ENCODE results near the gene COL27A1.

DNA sequence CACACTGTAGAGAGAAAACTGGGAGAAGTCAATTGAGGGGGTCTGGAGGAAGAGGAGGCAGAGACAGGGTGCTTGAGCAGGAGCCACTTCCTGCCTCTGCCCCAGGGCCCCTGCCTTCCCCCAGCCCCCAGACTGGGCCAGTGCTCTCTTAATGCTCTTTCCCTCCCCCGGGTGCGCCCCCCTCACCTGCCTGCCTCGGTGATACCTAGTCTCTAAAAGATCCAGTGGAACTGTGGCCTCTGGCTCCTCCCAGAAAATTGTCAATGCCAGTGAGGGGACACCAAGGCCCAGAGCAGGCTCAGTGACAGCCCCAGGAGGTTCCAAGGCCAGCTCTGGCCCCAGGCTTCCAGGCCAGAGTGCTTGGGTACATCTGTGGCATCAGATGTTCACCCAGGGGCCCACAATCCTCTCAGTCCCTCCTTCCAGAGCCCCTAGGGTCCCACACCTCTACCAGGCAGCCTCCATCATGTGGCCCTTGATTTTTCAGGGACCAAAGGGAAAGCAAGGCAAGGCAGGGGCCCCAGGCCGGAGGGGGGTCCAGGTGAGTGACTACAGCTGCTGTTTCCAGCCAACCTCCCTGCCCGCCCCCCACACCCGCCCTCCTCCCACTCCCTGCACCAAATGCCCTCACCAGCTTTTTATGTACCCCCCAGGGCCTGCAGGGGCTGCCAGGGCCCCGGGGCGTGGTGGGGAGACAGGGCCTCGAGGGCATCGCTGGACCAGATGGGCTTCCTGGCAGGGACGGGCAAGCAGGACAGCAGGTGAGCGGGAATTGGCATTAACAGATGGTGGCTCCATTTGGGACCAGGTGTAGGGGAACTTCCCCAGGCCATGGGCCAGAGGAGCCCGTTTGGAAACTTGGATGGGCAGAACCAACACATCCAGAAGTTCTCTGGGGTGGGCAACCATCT is 134.5 kb downstream of the COL27A1 start:
- TF ChIP-seq, protein P1, sequence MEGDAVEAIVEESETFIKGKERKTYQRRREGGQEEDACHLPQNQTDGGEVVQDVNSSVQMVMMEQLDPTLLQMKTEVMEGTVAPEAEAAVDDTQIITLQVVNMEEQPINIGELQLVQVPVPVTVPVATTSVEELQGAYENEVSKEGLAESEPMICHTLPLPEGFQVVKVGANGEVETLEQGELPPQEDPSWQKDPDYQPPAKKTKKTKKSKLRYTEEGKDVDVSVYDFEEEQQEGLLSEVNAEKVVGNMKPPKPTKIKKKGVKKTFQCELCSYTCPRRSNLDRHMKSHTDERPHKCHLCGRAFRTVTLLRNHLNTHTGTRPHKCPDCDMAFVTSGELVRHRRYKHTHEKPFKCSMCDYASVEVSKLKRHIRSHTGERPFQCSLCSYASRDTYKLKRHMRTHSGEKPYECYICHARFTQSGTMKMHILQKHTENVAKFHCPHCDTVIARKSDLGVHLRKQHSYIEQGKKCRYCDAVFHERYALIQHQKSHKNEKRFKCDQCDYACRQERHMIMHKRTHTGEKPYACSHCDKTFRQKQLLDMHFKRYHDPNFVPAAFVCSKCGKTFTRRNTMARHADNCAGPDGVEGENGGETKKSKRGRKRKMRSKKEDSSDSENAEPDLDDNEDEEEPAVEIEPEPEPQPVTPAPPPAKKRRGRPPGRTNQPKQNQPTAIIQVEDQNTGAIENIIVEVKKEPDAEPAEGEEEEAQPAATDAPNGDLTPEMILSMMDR (IDR thresholded peaks at IDR 0.05) = no peak
- no peak for TF ChIP-seq POLR2A (IDR thresholded peaks at IDR 0.05)

All from adrenal gland (tissue), 5 donors.